BE2C (cell line): ENCODE data around the gene PAPPA2.

ENCODE experiments used
- DNase-seq: peaks from one replicate; pipeline ENCODE4 v3.0.0-alpha.2; 2020
- H3K27me3 ChIP-seq: fragments of 250-450 bp; sonication (Bioruptor Pico); 2 replicates; pipeline ENCODE4 v1.5.1; 2020; ENCODE audit warnings: mild to moderate bottlenecking
- H3K36me3 ChIP-seq: fragments of 250-450 bp; sonication (Bioruptor Pico); 2 replicates; pipeline ENCODE4 v1.5.1; 2020; ENCODE audit warnings: mild to moderate bottlenecking
- H3K4me1 ChIP-seq: fragments of 250-450 bp; sonication (Bioruptor Pico); 2 replicates; pipeline ENCODE4 v1.5.1; 2020
- H3K4me3 ChIP-seq: 2 replicates; pipeline ENCODE4 v1.5.1; 2011; ENCODE audit warnings: low read depth, low read length
- H3K9me3 ChIP-seq: fragments of 250-450 bp; sonication (Bioruptor Pico); 2 replicates; pipeline ENCODE4 v1.5.1; 2020
- CTCF ChIP-seq: IDR thresholded peaks from 2 replicates; pipeline ENCODE4 v1.5.1; 2012; ENCODE audit warnings: mild to moderate bottlenecking, low read depth, low read length

Gene PAPPA2

DNA sequence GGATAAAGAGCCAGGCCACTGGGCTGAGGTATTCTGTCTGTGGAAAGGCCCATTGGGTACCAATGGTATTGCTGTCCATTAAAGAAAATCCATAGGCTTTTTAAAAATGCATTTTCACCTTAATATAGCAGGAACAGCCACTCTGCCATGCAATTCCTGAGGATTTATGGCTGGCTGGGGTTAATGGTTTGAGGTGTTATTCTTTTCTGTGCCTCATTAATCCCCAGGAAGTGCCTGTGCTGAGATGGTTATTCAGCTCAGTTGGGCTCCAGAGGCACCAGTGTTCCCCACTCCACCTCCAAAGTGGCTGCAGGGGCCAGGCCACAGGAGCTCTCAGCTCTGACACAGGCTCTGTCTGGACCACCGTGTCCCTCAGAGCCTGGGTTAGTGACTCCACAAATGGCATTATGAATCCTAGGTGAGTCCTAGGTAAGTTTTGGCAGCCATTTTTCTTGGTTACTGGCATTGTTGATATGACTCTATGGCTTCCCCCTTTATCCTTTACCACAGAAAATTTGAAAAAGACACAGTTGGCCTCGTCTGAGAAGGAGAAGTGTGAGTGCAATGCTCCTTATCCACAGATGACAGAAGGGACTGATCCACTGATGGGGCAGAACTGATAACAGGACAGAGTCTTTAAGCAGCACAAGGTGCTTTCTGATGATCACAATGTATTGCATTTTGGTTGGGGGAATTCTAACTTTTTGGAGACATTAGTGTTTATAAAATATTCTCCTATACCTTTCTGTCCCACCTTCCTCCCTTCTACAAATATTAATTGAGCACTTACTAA is 2.2 kb upstream of the PAPPA2 start:
- no peaks in the 10 kb centered on the region for H3K36me3 ChIP-seq
- no peak for DNase-seq
- H3K4me3 ChIP-seq = no peak overlapping the region
- H3K4me1 ChIP-seq = no peaks in the 10 kb centered on the region
- H3K9me3 ChIP-seq = no peaks in the 10 kb centered on the region
- no peak for TF ChIP-seq CTCF
- no peaks in the 10 kb centered on the region for H3K27me3 ChIP-seq

- Histone ChIP-seq H3K9me3 (no peaks in the 10 kb centered on the region), H3K4me1 (no peaks in the 10 kb centered on the region), H3K27me3 (no peaks in the 10 kb centered on the region), H3K36me3 (no peaks in the 10 kb centered on the region), H3K4me3 (no peak overlapping the region)
- no peak for DNase-seq
- no peak for TF ChIP-seq CTCF
These were observed 1.4 kb upstream of the PAPPA2 start for GRCh38 chr1:176461576-176461975.

- TF ChIP-seq CTCF = peak; percentile 44
- Histone ChIP-seq H3K4me3 (no peak overlapping the region), H3K36me3 (no peaks in the 10 kb centered on the region), H3K4me1 (no peaks in the 10 kb centered on the region), H3K9me3 (no peaks in the 10 kb centered on the region), H3K27me3 (no peaks in the 10 kb centered on the region)
- DNase-seq = no peak
These were observed 3.5 kb downstream of the PAPPA2 start for GRCh38 chr1:176466514-176466913.

- Histone ChIP-seq H3K9me3 (no peaks in the 10 kb centered on the region), H3K4me1 (no peaks in the 10 kb centered on the region), H3K36me3 (no peaks in the 10 kb centered on the region), H3K27me3 (no peaks in the 10 kb centered on the region), H3K4me3 (no peak overlapping the region)
- no peak for DNase-seq
- TF ChIP-seq CTCF = no peak
These were observed 6.6 kb downstream of the PAPPA2 start for GRCh38 chr1:176469450-176470010.

DNA sequence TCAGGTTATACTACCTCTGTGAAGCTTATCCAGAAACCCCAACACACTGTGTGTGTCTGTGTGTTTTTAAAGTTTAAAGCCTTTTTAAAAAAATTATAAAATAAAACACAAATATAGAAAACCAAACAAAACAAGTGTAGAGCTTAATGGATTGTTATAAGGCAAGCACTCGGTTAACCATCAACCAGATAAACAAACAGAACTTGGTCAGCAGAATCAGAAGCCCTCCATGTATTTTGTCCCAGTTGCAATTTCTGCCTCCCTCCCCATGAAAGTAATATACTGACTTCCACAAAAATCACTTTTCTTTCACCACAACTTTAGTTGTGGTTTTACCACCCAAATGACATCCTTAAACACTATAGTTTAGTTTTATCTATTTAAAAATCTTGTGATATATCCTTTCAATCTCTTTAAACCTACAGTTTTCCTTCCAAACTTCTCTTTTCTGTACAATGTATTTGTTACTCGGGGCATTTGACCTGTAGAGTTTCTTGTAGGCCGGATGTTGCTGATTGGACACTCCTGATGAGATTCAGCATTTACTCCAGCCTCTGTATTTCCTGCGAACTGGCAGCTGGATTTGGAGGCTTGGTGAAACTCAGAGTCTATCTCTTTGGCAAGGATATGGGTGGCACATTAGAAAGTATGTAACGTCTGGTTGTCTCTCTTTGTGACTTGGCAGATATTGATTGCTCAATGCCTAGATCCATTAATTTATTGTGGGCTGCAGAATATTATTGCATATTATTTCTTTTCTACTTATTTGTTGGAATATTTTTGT is 8.6 kb downstream of the PAPPA2 start:
- Histone ChIP-seq H3K36me3 (no peaks in the 10 kb centered on the region), H3K27me3 (no peaks in the 10 kb centered on the region), H3K4me1 (no peaks in the 10 kb centered on the region), H3K9me3 (no peaks in the 10 kb centered on the region), H3K4me3 (no peak overlapping the region)
- no peak for DNase-seq
- TF ChIP-seq CTCF = no peak
